Activated CD8-positive, alpha-beta memory T cell treated with anti-CD3 and anti-CD28 coated beads, Interleukin-2, amount 50 U/mL, for 24 hours (primary cell): ENCODE measurements around the gene MUC6.
"Not testable (repeated sequence)": the region's sequence is repeated elsewhere in the genome, so short reads cannot be mapped to it uniquely, and the experiment has no call there.

Experiments used
- DNase-seq: peaks from one replicate; pipeline ENCODE4 v3.0.0-alpha.2; 2020; ENCODE audit errors: extremely low read depth

Gene MUC6

DNA sequence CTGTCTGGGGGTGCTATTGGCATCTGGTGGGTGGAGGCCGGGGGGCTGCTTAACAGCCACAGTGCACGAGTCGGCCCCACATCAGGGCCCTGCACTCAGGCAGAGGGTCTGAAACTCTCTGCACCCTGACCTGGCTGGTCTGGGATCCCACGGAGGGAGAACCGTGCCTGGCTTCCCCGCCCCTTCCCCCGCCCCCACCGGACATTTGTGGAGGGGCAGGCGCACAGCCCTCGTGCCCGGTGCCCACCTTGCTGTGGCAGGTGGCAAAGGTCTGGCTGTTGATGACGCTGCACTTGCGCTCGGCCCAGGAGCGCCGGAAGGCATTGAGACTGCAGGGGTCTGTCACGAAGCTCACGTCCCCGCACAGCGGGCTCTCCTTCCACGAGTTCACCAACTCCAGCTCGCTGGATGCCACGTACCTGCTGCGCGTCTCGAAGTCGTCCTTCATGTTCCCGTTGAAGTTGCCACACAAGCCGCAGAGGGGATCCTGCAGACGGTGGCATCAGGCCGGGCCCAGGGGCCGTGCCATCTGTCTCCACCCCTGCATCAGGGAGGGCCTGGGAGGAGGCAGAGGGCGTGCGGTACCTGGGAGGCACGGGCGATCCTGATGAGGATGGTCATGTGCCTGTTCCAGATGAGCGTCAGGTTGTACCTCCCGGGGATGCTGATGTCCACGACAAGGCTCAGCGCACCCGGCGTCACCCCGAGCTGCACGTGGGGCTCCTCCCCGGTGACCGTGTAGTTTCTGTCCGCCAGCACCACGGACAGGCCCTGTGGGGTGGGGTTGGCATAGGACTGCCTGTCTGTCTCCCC, 11.7 kb downstream of the MUC6 start:
- no peak for DNase-seq

DNA sequence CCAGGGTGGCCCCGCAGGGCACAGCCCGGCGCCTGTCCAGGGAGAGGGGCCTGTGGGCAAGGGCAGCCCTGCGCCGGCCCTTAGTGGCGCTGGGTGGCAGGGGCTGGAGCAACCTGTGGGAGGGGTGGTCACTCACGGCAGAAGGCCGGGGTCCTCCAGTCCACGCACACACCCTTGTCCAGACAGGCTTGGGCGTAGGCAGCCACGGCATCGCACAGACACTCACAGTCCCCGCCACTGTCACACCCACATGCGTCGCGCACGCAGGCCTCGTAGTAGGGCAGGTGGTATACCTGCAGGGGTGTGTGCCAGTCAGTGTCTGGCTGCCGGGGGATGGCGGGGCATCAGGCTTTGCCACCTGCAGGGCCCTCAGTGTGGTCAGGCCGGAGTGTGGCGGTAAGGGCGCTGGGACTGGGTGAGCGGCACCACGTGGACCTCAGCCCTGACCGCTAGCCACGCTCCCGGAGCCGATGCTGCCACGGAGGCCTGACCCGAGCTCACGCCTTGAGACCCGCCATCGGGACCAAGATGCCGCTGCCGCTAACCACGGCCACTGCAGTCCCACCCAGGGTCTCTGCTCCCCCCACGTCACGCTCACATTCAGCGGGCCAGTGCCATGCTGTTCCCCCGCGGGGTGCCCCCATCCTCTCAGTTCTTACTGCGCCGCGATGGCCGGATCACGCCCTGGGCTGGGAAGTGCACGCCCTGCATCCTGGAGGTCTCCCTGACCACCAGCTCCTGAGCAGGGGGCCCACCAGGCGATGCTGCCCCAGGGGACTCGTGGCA, 12.5 kb downstream of the MUC6 start:
- no peak for DNase-seq

DNA sequence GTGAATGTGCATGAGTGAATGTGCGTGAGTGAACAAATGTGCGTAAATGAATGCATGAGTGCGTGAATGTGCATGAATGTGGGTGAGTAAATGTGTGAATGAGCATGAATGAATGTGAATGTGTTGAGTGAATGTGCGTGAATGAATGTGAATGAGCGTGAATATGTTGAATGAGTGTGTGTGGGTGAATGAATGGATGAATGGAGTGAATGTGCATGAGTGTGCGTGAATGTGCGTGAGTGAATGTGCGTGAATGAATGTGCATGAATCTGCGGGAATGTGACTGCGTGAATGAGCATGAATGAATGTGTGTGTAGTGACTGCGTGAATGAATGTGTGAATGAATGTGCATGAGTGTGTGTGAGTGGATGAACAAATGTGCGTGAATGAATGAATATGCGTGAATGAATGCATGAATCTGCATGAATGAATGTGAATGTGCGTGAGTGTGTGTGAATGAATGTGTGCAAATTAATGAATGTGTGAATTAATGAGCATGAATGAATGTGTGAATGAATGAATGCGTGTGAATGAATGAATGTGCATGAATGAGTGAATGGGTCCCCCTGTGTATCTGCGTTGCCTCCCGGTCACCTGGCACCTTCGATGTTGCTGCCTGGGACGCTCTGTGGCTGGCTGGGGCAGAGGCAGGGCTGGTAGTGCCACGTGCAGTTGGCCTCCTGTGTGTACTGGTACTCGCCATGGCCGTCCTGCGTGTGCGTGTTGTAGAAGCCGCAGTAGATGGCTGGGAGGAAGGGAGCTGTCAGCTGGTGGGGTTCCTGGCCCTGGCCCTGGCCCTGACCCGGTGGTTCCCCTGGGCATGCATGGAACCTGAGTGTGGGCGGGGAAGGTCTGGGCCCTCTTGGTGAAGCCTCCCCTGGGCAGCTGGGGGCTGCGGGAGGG, 13.4 kb downstream of the MUC6 start:
- no peak for DNase-seq

DNA sequence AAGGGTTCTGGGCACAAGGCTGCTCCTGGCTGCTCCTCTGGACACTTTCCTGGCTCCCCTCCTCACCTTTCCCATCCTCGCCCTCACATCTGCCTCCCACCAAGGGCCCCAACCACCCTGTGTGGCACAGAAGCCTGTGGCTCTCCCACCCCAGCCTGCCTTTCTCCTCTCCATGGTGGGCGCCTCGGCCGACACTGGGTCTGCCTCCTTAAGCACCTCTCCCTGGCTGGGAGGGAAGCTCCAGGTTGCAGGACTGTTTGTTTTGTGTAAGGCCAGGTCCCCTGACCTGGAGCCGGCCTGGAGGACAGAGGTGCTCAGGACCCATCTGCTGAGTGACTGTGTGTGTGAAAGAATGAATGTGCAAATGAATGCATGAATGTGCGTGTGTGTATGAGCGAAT, 14.1 kb downstream of the MUC6 start:
- DNase-seq, result no peak

DNA sequence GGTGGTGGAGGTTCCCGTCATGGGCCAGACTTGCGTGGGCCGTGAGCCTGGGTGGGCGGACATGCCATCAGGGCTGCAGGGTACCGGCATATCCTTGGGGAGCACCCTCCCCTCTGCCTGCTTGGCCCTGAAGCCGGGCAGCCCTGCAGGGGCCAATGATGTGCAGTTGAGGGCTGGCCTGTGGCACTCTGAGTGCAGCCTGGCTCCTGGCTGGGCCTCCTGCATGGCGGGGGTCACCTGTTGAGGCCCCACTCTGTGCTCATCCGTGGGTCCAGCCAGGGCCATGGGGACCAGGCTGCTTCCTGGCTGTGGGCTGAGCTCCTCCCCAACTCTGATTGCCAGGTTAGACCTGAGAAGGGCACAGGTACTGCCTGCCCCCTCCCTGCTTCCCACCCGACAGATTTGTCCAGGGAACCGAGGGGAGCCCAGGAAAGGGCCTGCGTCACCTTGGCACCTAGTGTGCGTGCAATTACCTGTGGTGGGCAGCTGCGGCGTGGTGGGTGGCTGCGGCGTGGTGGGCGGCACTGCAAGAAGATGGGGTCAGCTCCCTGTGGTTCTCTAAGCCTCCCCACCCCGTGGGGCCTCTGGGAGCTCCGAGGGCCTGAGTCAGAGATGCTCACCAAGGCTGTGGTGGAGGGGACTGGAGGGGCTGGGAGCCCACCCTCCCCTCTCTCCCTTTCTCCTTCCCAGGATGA, 16.2 kb downstream of the MUC6 start:
- no peak for DNase-seq

DNA sequence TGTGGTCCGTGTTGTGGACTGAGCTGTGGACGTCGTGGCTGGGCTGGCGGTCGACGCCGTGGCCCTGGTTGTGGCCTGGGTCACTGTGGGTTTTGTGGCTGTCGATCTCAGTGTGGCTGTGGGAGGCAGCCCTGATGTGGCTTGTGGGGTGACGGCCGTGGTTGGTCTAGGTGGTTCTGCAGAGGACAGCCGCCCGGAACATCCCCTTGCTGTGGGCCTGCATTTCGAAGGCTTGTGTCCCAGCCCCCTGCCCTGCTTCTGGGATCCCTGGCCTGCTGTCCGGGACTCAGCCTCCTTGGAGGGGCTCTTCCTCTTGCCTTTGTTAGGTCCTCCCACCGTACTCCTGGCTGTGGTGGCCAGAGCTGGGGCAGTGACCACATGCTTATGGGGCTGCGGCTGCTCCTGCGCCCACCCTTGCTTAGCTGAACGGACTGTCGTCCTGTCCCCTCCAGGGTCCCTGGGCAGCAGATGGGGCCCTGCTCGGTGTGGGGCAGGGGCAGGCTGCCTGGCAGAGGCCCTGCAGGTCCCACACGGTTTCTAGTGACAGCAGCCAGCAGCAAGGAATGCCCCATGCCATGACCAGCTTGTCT, 17.1 kb downstream of the MUC6 start:
- DNase-seq, result no peak

DNA sequence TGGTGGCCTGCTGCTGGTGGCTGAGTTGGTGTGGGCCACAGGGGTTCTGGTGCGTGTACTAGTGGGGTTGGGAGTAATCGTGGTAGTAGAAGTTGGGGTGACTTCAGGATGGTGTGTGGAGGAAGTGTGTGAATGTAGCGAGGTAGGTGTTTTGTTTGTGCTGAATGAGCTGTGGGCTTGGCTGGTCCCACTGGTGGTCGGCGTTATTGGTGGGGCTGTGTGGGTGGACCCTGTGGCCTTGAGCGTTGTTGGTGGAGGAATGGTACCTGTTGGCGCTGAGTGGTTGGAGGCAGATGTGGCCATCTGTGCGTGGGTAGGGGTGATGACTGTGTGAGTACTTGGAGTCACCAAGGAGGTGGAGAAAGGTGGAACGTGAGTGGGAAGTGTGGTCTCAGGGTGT, 18.4 kb downstream of the MUC6 start:
- DNase-seq, result no peak

DNA sequence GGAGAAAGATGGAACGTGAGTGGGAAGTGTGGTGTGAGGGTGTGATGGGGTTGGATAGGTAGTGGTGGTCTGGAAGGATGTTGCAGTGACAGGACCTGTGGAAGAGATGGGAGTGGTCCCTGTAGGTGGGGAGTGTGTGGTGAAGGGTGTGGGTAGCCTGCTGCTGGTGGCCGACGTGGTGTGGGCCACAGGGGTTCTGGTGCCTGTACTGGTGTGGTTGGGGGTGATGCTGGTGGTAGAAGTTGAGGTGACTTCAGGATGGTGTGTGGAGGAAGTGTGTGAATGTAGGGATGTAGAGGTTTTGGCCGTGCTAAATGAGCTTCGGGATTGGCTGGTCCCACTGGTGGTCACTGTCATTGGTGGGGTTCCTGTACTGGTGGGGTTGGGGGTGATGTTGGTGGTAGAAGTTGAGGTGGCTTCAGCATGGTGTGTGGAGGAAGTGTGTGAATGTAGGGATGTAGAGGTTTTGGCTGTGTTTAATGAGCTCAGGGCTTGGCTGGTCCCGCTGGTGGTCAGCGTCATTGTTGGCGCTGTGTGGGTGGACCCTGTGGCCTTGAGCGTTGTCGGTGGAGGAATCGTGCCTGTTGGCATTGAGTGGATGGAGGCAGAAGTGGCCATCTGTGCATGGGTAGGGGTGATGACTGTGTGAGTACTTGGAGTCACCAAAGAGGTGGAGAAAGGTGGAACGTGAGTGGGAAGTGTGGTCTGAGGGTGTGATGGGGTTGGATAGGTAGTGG, 19.1 kb downstream of the MUC6 start:
- DNase-seq, result no peak

DNA sequence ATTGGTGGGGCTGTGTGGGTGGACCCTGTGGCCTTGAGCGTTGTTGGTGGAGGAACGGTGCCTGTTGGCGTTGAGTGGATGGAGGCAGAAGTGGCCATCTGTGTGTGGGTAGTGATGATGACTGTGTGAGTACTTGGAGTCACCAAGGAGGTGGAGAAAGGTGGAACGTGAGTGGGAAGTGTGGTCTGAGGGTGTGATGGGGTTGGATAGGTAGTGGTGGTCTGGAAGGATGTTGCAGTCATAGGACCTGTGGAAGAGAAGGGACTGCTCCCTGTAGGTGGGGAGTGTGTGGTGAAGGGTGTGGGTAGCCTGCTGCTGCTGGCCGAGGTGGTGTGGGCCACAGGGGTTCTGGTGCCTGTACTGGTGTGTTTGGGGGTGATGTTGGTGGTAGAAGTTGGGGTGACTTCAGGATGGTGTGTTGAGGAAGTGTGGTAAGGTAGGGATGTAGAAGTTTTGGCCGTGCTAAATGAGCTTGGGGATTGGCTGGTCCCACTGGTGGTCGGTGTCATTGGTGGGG, 19.9 kb downstream of the MUC6 start:
- DNase-seq, result not testable (repeated sequence)

DNA sequence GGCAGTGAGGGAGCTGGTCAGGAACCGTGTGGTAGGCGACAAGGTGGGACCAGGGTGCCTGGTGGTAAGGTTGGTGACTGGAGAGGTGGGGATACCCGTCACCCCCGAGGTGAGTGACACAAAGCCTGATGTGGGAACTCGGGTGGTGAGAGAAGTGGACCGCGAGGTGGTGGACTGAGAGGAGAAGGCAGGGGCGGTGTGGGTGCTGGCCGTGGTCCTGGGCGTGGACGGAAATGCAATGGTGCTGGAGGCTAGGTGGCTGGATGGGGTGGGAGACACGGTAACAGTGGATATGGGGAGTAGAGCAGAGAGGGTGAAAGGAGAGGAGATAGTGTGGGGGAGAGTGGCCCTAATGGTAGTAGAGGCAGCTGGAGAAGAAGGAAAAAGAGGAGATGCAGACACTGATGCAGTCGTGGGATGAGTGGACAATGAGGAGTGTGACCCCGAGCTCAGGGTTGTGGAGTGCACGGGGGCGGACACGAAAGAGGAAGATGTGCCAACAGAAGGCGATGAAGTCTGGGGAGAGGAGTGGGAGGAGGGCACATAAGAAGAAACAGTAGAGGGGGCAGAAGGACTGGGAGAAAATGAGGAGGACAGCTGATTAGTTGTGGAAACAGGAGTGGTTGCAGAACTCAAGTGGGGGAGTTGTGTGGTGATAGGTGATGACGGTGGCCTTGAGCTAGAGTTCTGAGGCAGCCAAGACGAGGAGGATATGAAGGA, 20.5 kb downstream of the MUC6 start:
- DNase-seq, result no peak

DNA sequence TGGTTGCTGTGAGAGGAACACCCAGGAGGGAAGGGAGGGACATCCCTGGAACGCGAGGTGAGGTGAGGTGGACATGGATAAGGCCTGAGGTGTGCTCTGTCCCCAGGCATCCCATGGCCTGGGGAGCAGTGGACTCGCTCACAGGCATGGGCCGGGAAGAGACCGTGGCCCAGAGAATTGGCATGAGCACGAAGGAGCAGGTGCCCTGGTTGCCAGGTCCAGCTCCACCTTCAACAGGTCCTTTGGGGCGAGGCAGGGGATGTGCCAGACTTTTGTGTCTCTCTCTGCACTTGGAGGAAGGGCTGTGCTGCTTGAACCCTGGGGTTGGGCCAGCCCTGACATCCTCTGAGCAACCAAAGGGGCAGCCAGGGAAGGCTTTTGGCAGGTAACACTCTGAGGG, 21.5 kb downstream of the MUC6 start:
- DNase-seq, result no peak

DNA sequence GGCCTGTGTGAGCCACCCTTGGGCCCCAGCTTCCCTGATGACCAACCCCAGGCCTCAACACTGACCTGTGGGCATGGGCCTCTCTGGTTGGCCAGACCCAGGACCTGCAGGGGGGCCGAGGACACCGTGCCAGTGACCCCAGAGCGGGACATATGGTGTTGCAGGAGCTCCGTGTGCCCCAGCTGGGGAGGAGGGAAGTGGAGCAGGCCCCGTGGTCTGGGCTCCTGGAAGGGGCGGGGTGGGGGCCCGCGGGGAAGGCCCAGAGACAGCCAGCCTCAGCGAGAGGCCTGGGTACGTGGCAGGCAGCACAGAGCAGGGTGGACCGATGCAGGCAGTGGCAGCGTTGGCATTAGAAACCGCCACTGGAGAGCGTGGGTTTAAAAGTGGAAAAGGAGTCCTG, 22.2 kb downstream of the MUC6 start:
- no peak for DNase-seq

DNA sequence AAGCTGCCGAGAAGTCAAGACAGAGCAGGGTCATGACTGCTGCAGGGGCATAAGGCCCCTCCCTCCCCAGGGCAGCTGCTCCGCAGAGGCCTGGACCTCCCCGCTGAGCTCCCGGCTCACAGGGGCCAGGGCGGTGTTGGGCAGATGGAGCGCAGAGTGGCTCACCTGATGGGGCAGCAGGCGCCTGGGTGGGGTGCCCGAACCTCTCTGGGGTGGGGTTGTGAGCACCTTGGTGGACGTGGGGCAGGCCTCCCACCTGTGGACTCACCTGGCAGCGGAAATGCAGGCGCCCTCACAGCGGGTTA, 22.9 kb downstream of the MUC6 start:
- DNase-seq, result no peak

DNA sequence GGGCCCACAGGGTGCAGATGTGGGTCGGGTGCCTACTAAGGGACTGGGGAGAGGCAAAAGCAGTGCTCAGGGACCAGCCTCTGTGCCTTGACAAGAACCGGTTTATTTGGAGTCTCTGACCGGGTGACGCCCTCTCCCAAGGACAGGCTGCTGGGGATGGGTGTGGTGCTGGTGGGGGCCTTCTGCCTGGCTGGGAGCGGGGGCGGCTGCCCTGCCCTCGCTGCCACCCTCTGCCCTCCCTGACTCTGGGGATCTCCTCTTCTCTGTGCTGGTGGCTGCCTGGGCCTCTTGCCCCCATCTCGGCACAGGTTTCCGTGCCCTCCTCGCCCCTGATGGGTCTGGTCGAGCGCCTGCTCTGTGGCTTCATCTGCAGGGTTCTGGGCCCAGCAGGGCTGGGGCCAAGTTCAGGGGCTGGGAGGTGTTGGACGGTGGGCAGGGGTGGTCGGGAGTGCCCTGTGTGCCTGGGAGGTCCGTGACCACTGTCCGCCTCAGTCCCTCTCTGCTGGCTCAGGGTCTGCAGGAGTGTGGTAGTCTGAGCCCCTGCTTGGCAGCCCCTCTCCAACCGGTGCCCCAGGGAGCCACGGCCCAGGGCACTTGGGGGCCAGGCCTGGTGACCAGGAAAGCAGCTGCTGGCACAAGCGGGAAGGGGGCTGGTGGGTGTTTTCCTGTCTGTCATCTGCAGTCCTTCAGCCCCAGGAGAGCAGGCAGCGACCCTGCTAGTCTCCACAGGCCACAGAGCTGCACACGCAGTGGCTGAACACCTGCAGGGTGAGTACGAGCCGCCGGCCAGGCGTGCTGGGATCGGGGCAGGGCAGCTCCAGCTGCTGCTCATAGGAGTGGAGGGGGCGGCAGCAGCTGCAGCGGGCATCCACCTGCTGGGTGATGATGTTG, 23.5 kb downstream of the MUC6 start:
- DNase-seq, result no peak

DNA sequence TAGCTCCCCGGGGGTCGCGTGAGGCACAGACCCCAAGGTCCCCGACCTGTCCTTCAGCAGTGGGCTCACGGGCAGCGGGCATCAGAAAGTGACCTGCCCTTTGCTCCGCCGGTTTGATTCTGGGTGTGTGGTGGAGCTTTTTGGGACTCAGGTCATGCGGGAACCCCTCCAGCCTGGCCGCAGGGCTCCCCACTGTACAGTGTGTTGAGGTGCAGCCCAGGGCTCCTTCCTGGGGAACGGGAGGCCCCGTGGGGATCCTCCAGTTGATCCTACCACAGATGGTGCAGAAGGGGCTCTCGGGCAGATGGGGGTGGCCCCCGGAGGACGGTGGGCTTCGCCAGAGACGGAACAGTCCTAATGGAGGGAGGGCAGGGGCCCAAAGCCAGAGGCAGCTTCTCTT, 24.2 kb downstream of the MUC6 start:
- no peak for DNase-seq

DNA sequence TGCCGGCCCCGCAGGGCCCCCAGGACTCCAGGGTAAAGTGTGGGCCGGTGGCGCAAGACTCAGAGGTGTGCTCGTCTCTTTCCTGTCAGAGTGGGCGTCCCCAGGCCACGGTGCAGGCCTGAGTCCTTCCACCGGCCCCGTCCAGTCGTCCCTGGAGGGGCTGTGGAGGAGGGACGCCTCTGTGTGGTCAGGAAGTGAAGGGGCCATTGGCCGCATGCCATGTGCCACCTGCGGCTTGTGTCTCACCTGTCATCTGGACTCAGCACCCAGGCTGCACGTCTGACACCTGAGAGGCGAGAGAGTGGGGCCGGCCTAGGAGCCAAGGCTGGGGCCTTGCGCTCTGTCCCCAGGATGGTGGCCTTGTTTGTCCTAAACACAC, 25.2 kb downstream of the MUC6 start:
- DNase-seq, result no peak

DNA sequence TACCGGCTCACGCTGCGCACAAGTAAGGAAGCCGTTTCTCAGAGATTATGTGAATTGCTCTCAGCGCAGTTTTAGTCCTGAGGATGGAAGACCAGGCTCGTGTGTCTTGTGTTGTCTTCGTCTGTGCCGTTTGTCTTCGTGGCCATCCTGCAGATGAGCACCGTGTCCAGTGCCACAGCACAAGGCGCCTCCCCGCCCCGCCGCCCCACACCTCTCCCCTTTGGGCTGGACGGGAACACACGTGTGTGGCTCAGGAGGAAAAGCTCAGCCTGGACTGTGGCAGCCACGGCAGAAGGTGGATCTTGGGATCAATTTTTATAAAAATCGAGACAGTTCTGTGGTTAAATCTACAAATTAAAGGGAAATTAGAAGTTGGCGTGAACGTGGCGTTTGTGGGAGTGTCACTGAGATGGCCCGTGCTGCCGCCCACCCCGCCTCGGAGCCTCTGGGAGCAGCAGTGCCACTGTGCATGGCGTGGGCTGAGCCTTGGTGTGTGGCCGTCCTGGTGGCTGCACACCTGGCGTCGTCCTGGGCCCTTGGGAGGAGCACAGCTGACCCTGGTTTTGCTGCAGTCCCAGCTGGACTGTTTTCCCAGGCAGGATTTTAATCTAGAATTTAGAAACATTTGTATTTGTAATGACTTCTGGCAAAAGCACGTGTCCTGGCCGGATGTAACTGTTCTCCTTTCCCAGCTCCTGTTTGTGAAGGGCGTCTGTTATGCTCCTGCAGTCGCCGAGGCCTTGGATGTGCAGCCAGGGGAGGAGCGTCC, 25.8 kb downstream of the MUC6 start:
- DNase-seq, result no peak

DNA sequence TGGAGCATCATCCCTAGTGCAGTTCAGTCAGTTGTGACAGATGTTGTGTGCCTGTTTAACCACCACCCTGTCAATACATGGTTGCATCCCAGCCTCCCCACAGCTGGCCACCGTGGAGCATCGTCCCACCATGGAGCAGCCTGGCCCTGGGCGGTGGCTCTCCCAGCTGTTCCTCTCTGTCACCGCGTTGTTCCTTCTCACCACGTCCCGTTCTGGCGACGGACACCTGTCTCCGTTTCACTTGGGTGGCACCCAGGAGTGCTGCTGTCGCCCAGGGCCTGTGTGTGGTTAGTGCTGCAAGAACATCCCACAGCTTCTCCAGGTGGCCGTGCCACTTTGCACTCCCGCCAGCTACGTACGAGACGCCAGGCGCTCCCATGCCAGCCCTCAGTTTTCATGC, 26.5 kb downstream of the MUC6 start:
- no peak for DNase-seq
